Subcutaneous abdominal adipose tissue (tissue), 5 donors: ENCODE data around the gene ZNF679.
A peak's percentile ranks its signal among the peaks of the same experiment; 100 is the strongest.
"Not testable (repeated sequence)": the region's sequence is repeated elsewhere in the genome, so short reads cannot be mapped to it uniquely, and the experiment has no call there.

Experiments used
- H3K27ac ChIP-seq: one replicate; pipeline ENCODE4 v1.7.0; 2013; ENCODE audit warnings: low read depth, mild to moderate bottlenecking, inconsistent platforms, low read length, moderate library complexity
- H3K27me3 ChIP-seq, 5 donors: one replicate each; pipeline ENCODE4 v1.7.0; 2013; ENCODE audit warnings: low read length in 5 of 5, inconsistent platforms in 1 of 5; ENCODE audit not compliant: control insufficient read depth in 5 of 5, insufficient read depth in 4 of 5
- H3K36me3 ChIP-seq, 5 donors: one replicate each; pipeline ENCODE4 v1.7.0; 2013; ENCODE audit warnings: low read length in 5 of 5; ENCODE audit not compliant: control insufficient read depth in 5 of 5, insufficient read depth in 5 of 5
- H3K4me1 ChIP-seq, 5 donors: one replicate each; pipeline ENCODE4 v1.7.0; 2013; ENCODE audit warnings: low read length in 5 of 5, mild to moderate bottlenecking in 3 of 5, moderate library complexity in 1 of 5; ENCODE audit not compliant: control insufficient read depth in 5 of 5, insufficient read depth in 5 of 5
- H3K4me3 ChIP-seq, 5 donors: one replicate each; pipeline ENCODE4 v1.7.0; 2013; ENCODE audit warnings: low read length in 5 of 5, low read depth in 1 of 5
- H3K9ac ChIP-seq, 5 donors: one replicate each; pipeline ENCODE4 v1.7.0; 2013; ENCODE audit warnings: low read length in 5 of 5, mild to moderate bottlenecking in 4 of 5, moderate library complexity in 3 of 5
- H3K9me3 ChIP-seq, 5 donors: one replicate each; pipeline ENCODE4 v1.7.0; 2013; ENCODE audit warnings: low read length in 5 of 5; ENCODE audit not compliant: control insufficient read depth in 5 of 5
- donor health status: healthy.
- donor health status: healthy.
- donor health status: healthy.
- donor health status: healthy.
- donor health status: healthy.

Gene ZNF679

DNA sequence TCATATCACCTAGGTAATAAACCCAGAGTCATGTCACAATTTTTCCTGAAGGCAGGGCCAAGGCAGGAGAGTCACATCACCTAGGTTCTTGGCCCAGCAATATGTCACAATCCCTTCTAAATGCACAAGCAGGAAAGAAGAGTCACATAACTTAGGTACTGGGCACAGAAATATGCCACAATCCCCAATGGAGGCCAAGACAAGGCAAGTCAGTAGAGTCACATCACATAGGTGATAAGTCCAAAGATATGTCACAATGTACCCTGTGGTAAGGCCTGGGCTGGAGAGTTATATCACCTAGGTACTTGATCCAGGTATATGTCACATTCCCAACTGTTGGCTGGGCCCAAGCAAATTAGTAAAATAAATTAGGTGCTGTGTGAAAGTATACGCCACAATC, at the start of gene ZNF679:
TSS of gene ZNF679 (plus strand) at position 301 of the 400 bp plus-strand sequence. CDS start 20,644 bp downstream, outside the sequence.
- not testable (repeated sequence) for H3K4me1 ChIP-seq, H3K9ac ChIP-seq, H3K27me3 ChIP-seq, H3K27ac ChIP-seq, H3K36me3 ChIP-seq
- Histone ChIP-seq H3K9me3 (peaks cover 0 to 58% (median 34%) of the 10 kb centered on the region in 5 donors), H3K4me3 (peak within 1 kb of the TSS in 2 of 5 donors; percentile 2 to 23)

DNA sequence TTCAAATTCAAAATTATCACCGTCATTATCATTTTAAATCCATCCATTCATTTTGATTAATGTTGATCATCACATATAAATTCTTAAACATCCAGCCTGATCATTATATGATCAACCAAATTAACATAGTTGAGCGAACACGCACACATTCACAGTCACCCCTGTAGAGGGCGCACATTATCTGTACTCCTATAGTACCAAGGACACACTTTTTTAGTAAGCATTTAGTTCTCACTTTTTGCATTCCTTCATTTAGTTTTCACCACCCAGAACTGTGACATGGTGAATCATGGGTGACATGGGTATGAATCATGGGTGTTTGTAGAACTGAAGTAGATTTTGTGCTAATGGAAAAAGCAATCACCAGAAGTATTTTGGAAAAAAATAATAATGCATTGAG, 47.3 kb upstream of the ZNF679 start:
- Histone ChIP-seq H3K36me3 (no peaks in the 10 kb centered on the region), H3K27ac (no peak overlapping the region), H3K4me3 (no peak overlapping the region), H3K9me3 (no peaks in the 10 kb centered on the region), H3K27me3 (peaks cover 0 to 11% (median 6%) of the 10 kb centered on the region in 5 donors), H3K9ac (no peak overlapping the region), H3K4me1 (peaks cover 0 to 7% (median 0%) of the 10 kb centered on the region in 5 donors)

DNA sequence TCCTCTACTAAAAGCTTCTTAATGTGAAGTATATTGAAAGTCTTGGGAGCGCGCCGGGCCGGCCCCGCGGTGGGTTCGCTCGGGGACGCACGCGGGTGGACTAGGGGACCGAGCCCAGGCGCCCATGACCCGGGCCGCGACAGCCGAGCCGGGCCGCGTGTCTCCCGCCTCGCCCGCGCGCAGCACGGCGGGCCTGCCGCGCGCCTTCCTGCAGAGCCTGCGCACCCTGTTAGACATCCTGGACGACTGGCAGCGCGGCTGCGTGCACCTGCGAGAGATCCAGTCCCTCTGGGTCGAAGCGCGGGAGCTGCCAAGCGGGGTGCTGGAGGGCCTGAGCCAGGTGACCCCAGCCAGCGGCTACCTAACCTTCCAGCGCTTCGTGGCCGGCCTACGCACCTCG, 46.7 kb upstream of the ZNF679 start:
- Histone ChIP-seq H3K27me3 (peaks cover 0 to 11% (median 6%) of the 10 kb centered on the region in 5 donors), H3K36me3 (no peaks in the 10 kb centered on the region), H3K27ac (no peak overlapping the region), H3K9me3 (no peaks in the 10 kb centered on the region), H3K9ac (no peak overlapping the region), H3K4me1 (peaks cover 0 to 7% (median 0%) of the 10 kb centered on the region in 5 donors), H3K4me3 (no peak overlapping the region)

DNA sequence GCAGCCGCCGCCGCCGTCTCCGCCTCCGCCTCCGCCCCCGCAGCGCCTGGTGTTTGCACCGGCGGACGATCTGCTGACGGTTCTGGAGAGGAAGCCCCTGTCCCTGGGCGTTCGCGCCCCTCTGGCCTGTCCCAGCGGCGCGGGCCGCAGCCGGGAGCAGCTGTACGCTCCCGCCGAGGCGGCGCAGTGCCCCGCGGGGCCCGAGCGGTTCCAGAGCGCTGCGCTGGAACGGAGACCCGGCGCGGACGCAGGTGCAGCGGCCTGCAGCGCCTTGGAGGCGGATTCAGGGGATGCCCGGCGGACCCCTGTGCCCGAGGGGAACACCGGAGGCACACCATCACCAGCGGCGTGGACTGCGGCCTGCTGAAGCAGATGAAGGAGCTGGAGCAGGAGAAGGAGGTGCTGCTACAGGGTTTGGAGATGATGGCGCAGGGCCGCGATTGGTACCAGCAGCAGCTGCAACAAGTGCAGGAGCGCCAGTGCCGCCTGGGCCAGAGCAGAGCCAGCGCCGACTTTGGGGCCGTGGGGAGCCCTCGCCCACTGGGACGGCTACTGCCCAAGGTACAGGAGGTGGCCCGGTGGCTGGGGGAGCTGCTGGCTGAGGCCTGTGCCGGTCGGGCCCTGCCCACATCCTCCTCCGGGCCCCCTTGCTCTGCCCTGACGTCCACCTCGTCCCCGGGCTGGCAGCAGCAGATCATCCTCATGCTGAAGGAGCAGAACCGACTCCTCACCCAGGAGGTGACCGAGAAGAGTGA, 46.1 kb upstream of the ZNF679 start:
- Histone ChIP-seq H3K27ac (no peak overlapping the region), H3K27me3 (peaks cover 0 to 11% (median 6%) of the 10 kb centered on the region in 5 donors)

DNA sequence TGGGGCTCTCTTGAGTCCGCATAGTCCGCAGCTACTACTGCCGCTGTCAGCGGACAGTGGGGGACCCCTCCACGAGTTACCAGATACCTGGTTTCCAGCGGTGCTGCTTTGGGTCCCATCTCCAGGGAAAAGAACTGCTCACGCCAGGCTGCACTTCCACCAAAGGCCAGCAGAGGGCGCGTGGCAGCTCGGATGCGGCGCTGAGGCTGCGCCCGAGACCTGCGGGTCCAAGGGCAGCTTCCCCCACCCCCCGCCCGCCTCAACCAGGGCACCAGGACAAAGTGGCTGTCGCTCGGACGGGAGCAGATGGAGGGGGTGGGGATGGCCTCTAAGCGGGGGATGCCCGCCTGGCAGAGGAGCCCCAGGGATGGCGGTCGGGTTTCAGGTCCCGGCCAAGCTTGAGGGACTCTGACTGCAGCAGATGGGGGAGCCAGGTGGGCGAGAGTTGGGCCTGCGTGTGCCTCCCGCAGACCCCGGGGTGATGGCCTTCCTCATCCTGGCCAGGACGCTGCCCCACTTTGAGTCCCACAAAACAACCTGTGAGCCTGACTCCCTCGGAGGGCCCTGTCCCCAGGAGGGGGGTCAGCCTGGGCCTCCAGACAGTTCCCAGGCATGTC, 45.0 kb upstream of the ZNF679 start:
- H3K9me3 ChIP-seq, result peaks cover 0 to 8% (median 0%) of the 10 kb centered on the region in 5 donors
- no peak overlapping the region for H3K9ac ChIP-seq
- peaks cover 0 to 7% (median 0%) of the 10 kb centered on the region in 5 donors for H3K4me1 ChIP-seq

More for the DNA sequence above, 46.1 kb upstream of the ZNF679 start:
- no peaks in the 10 kb centered on the region for H3K36me3 ChIP-seq
- H3K4me1 ChIP-seq, result peaks cover 0 to 7% (median 0%) of the 10 kb centered on the region in 5 donors
- no peak overlapping the region for H3K9ac ChIP-seq
- peak overlapping the region in 2 of 5 donors; percentile 18 to 22 for H3K4me3 ChIP-seq
- no peaks in the 10 kb centered on the region for H3K9me3 ChIP-seq

DNA sequence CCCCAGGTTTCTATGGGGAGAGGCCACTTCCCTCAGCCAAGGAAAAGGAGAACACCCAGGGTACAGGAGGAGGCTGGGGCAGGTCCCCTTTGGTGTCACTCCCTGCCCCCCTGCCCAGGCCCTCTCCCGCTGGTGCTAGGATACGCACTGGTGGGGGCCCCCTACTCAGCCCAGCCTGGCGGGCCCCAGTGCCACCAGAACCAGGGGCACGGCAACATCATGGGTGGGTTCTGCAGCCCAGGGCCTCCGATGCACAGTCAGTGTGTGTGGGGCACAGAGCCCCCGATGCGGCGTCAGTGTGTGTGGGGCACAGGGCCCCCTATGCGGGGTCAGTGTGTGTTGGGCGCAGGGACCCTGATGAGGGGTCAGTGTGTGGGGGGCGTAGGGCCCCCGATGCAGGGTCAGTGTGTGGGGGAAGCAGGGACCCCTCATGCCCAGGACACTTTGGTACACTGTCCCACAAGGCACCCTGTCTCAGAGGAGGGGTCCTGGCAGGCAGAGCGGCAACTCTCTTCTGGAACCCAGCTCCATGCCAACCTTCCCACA, 44.4 kb upstream of the ZNF679 start:
- no peak overlapping the region for H3K27ac ChIP-seq
- H3K4me1 ChIP-seq, result peaks cover 0 to 7% (median 0%) of the 10 kb centered on the region in 5 donors
- no peak overlapping the region for H3K9ac ChIP-seq
- no peaks in the 10 kb centered on the region for H3K36me3 ChIP-seq
- H3K27me3 ChIP-seq, result peaks cover 0 to 11% (median 6%) of the 10 kb centered on the region in 5 donors
- peaks cover 0 to 8% (median 0%) of the 10 kb centered on the region in 5 donors for H3K9me3 ChIP-seq
- no peak overlapping the region for H3K4me3 ChIP-seq

More for the DNA sequence above, 45.0 kb upstream of the ZNF679 start:
- Histone ChIP-seq H3K27ac (no peak overlapping the region), H3K36me3 (no peaks in the 10 kb centered on the region), H3K4me3 (no peak overlapping the region), H3K27me3 (peaks cover 0 to 11% (median 6%) of the 10 kb centered on the region in 5 donors)

DNA sequence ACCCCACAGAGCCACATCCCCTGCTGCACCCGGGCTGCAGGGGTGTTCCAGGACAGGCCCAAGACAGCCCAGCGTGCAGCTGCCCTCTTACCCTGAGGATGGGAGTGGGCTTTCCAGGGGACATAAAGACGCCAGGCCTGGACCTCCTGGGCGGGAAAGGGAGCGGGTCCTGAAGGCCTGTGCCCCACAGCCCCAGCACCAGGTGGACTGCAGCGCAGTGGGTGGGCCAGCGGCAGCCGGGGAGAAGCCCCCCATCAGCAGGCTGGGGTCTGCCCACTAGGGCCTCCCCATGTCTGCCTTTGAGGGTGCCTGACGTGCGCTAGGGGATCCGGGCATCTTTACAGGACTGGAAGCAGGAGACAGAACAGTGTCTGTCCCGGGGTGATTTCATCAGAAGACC, 43.9 kb upstream of the ZNF679 start:
- H3K4me1 ChIP-seq, result peaks cover 0 to 7% (median 0%) of the 10 kb centered on the region in 5 donors
- no peak overlapping the region for H3K4me3 ChIP-seq
- peaks cover 0 to 8% (median 0%) of the 10 kb centered on the region in 5 donors for H3K9me3 ChIP-seq
- H3K27me3 ChIP-seq, result peaks cover 0 to 11% (median 6%) of the 10 kb centered on the region in 5 donors
- no peaks in the 10 kb centered on the region for H3K36me3 ChIP-seq
- H3K27ac ChIP-seq, result no peak overlapping the region
- no peak overlapping the region for H3K9ac ChIP-seq

DNA sequence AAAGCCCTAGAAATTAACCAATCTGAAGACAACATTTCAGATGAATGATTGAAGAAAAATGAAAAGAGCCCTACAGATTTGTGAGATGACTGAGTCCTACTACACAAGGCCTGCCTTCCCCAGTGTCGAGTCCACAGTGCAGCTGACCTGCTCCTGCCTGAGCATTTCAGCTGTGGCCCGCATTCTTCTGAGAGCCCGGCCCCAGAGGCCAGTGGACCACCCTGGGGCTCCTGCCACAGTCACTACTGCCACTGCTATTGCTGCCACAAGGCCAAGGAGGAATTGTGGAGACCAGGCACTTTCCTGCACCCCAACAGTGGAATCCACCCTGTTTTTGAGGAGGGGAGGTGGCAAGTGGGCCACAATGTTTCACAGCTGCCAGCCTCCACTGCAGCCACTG, 40.9 kb upstream of the ZNF679 start:
- Histone ChIP-seq H3K9me3 (peaks cover 0 to 8% (median 0%) of the 10 kb centered on the region in 5 donors), H3K27me3 (peaks cover 0 to 7% (median 3%) of the 10 kb centered on the region in 5 donors), H3K27ac (no peak overlapping the region), H3K36me3 (no peaks in the 10 kb centered on the region), H3K4me1 (peaks cover 0 to 7% (median 0%) of the 10 kb centered on the region in 5 donors), H3K9ac (no peak overlapping the region), H3K4me3 (no peak overlapping the region)

DNA sequence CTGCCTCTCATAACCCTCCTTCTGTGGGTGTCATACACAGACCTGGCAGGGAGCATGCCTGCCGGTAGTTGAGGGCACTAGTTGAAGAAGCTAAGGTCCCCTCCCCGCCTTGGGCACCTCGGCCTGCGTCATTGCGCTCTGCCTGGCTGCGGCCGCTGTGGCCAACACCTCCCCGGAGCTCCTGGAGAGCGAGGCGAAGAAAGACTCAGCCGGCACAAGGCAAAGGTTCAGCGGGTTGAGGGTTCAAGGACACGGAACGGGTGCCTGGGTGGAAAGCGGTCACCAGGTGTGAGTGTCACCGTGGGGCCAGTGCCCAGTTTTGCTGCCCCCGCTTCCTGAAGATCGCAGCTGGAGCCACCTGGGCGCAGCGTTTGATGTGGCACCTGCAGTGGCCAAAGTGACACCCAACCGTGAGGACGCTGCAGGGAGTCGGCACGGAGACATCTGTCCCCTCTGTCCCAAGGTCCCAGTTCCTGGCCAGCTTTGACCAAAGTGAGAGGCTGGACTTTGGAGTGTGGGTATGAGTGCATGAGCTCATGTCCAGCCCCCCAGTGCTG, 36.0 kb upstream of the ZNF679 start:
- Histone ChIP-seq H3K4me3 (no peak overlapping the region), H3K9ac (no peak overlapping the region), H3K27me3 (peaks cover 0 to 5% (median 0%) of the 10 kb centered on the region in 5 donors), H3K27ac (no peak overlapping the region), H3K4me1 (no peaks in the 10 kb centered on the region), H3K36me3 (no peaks in the 10 kb centered on the region), H3K9me3 (peaks cover 0 to 13% (median 0%) of the 10 kb centered on the region in 5 donors)
